ENCODE measurements around the gene PRORP. TPM values are rescaled to one million over a fixed set of nuclear protein-coding genes. Genes with fewer than 3 reads are reported as not detected.

Gene PRORP
- polyA plus RNA-seq, 1 of the 3 experiments (the other 2 are of a cell fraction) = 17.9 TPM

- H3K9me3 ChIP-seq = no peaks in the 10 kb centered on the region
- no peaks in the 10 kb centered on the region for H4K20me1 ChIP-seq (ENCODE audit: insufficient read depth)
- H3K9me2 ChIP-seq = no peaks in the 10 kb centered on the region
- peaks cover 12% of the 10 kb centered on the region for H3F3A ChIP-seq (replicated peaks; ENCODE audit: insufficient read depth)
- peaks cover 25% of the 10 kb centered on the region; the same call in 1 of the 2 replicates for H3K79me2 ChIP-seq (ENCODE audit: insufficient read depth)
- no peak overlapping the region for H3K4me3 ChIP-seq (ENCODE audit: low read depth in 2 of 2, low read length in 1 of 2)
- peaks cover 4 to 14% of the 10 kb centered on the region in 2 experiments for H3K36me3 ChIP-seq (replicated peaks in 1 of 2; ENCODE audit: control insufficient read depth in 1 of 2, insufficient read depth in 2 of 2, low read length in 1 of 2)
- ChIA-PET POLR2A (no interaction called here), CTCF (interaction anchor here (1.0 to 2.3 kb wide), 3 partner anchors 9 to 70 kb away, joined by 3 to 6 read pairs (median 3); no protein-coding TSS in a partner anchor)
- peak overlapping the region in 1 of 2 experiments; percentile 80; a peak in 2 of 4 replicates for H3K27ac ChIP-seq (ENCODE audit: low read depth in 2 of 2, low read length in 1 of 2)
- H3K4me1 ChIP-seq (ENCODE audit: control insufficient read depth in 1 of 2, insufficient read depth in 2 of 2, low read depth in 1 of 2, low read length in 1 of 2) = peaks cover 11 to 46% of the 10 kb centered on the region in 2 experiments
- no peaks in the 10 kb centered on the region for H3K27me3 ChIP-seq (ENCODE audit: insufficient read depth)
- DNase-seq = no peak
- peak overlapping the region; percentile 46; the same call in 1 of the 2 replicates for H3K4me2 ChIP-seq
- no peak for TF ChIP-seq POLR2AphosphoS5 (IDR thresholded peaks at IDR 0.05; ENCODE audit: low read depth, low read length)
- no peak for TF ChIP-seq SIN3A (IDR thresholded peaks at IDR 0.05; ENCODE audit: borderline replicate concordance, low read depth, low read length)
- TF ChIP-seq CHD2 (IDR thresholded peaks at IDR 0.05; ENCODE audit: low read length, partially characterized antibody) = no peak
- TF ChIP-seq IRF3 (IDR thresholded peaks at IDR 0.05; ENCODE audit: low read depth, low read length) = no peak
- TF ChIP-seq EZH2phosphoT487 (IDR thresholded peaks at IDR 0.05; ENCODE audit: borderline replicate concordance, low read depth) = no peak
- TF ChIP-seq TAF1 (IDR thresholded peaks at IDR 0.05; ENCODE audit: borderline replicate concordance, low read depth, low read length) = no peak
- no peak for TF ChIP-seq MXI1 (IDR thresholded peaks at IDR 0.05; ENCODE audit: low read depth, low read length)
- no peak for TF ChIP-seq TCF12 (IDR thresholded peaks at IDR 0.05)
- TF ChIP-seq RXRA (IDR thresholded peaks at IDR 0.05; ENCODE audit: borderline replicate concordance, low read depth) = no peak
- TF ChIP-seq JUND (IDR thresholded peaks at IDR 0.05) = no peak
- no peak for TF ChIP-seq MAX (IDR thresholded peaks at IDR 0.05; ENCODE audit: low read depth)
- no peak for TF ChIP-seq USF1 (IDR thresholded peaks at IDR 0.05; ENCODE audit: borderline replicate concordance, low read depth)
- WGBS (ENCODE audit: low lambda C conversion rate) = 92% methylated on average over 8 of the region's 8 CpGs
- no peak overlapping the region for H3K9ac ChIP-seq
- H2AFZ ChIP-seq (ENCODE audit: low read depth) = no peak overlapping the region
These were observed 36.8 kb downstream of the PRORP start for GRCh38 chr14:35158951-35159653.

- ChIA-PET POLR2A (no interaction called here), CTCF (interaction anchor here (1.0 to 2.3 kb wide), 4 partner anchors 10 to 253 kb away, joined by 3 to 7 read pairs (median 6); no protein-coding TSS in a partner anchor)
- WGBS (ENCODE audit: low lambda C conversion rate) = 8% methylated on average over 6 of the region's 6 CpGs
- Histone ChIP-seq H3K4me3 (ENCODE audit: low read depth in 2 of 2, low read length in 1 of 2) (no peak overlapping the region; a peak in 1 of 4 replicates), H3K9me3 (no peaks in the 10 kb centered on the region), H3K9me2 (no peaks in the 10 kb centered on the region), H3K36me3 (replicated peaks in 1 of 2; ENCODE audit: control insufficient read depth in 1 of 2, insufficient read depth in 2 of 2, low read length in 1 of 2) (peaks cover 9 to 15% of the 10 kb centered on the region in 2 experiments), H2AFZ (ENCODE audit: low read depth) (no peak overlapping the region), H3K4me2 (peak overlapping the region; percentile 46; the same call in 1 of the 2 replicates), H4K20me1 (ENCODE audit: insufficient read depth) (no peaks in the 10 kb centered on the region), H3K4me1 (ENCODE audit: control insufficient read depth in 1 of 2, insufficient read depth in 2 of 2, low read depth in 1 of 2, low read length in 1 of 2) (peaks cover 11 to 46% of the 10 kb centered on the region in 2 experiments), H3K27me3 (ENCODE audit: insufficient read depth) (no peaks in the 10 kb centered on the region), H3K79me2 (ENCODE audit: insufficient read depth) (peaks cover 26% of the 10 kb centered on the region; the same call in 1 of the 2 replicates), H3K9ac (no peak overlapping the region), H3F3A (replicated peaks; ENCODE audit: insufficient read depth) (peaks cover 12% of the 10 kb centered on the region), H3K27ac (ENCODE audit: low read depth in 2 of 2, low read length in 1 of 2) (peak overlapping the region in 1 of 2 experiments; percentile 80; a peak in 3 of 4 replicates)
- DNase-seq = no peak
- TF ChIP-seq RXRA (IDR thresholded peaks at IDR 0.05; ENCODE audit: borderline replicate concordance, low read depth) (peak; percentile 80; the same call in 1 of the 2 replicates), ZBTB33 (IDR thresholded peaks at IDR 0.05; ENCODE audit: borderline replicate concordance, low read depth) (peak; percentile 27; the same call in 1 of the 2 replicates), EP300 (IDR thresholded peaks at IDR 0.05; ENCODE audit: borderline replicate concordance in 1 of 2, low read depth in 1 of 2, low read length in 1 of 2) (peak in 1 of 2 experiments; percentile 35; a peak in 1 of 4 replicates), POLR2AphosphoS5 (IDR thresholded peaks at IDR 0.05; ENCODE audit: low read depth, low read length) (peak; percentile 59; the same call in 1 of the 2 replicates), JUND (IDR thresholded peaks at IDR 0.05) (peak; percentile 91), EZH2phosphoT487 (IDR thresholded peaks at IDR 0.05; ENCODE audit: borderline replicate concordance, low read depth) (no peak), MAX (IDR thresholded peaks at IDR 0.05; ENCODE audit: low read depth) (no peak), FOXJ3 (CRISPR knock-in tag; IDR thresholded peaks at IDR 0.05) (no peak), NFIC (IDR thresholded peaks at IDR 0.05; ENCODE audit: borderline replicate concordance) (peak; percentile 34; the same call in 1 of the 2 replicates), FOSL2 (IDR thresholded peaks at IDR 0.05; ENCODE audit: borderline replicate concordance, low read depth) (peak; percentile 92), PBX3 (IDR thresholded peaks at IDR 0.05) (peak; percentile 81)
These were observed 37.5 kb downstream of the PRORP start for GRCh38 chr14:35159742-35160409.
